HG03571 (cell line): ENCODE measurements around the gene KYNU.
"Not testable (repeated sequence)": the region's sequence is repeated elsewhere in the genome, so short reads cannot be mapped to it uniquely, and the experiment has no call there.

Source experiments
- ATAC-seq: cut with Tn5 transposase; IDR thresholded peaks from one replicate; pipeline ENCODE4 v1.9.1; 2021; ENCODE audit not compliant: unreplicated experiment

Gene KYNU

DNA sequence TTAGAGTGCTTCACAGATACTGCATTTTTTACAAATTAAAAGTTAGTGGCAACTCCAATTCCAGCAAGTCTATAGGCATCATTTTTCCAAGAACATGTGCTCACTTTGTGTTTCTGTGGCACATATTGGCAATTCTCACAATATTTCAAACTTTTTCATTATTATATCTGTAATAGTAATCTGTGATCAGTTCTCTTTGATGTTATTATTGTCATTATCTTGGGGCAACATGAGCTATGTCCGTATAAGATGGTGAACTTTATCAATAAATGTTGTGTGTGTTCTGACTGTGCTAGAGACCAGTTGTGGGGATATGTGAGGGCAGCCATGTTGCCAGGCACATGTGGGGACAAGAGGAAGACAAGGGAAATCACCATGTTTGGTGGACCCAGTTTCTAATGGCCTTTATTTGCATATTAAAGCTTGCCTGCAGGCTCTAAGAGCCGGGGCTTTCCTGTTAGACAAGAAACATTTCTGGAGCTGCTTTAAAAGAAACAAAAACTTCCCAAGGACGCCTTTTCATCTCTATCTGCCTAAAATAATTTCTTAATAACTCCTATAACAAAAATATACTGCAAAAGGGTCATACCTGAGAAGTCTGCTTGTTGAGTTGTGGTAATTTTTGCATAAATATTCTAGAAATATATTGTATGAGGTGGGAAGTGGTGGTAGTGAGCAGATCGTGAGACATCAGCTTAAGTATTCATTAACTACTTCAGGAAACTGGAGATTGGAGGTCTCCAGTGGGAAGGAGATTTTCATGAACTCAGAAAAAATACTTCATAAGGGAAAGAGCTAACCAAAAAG, 37.2 kb downstream of the KYNU start:
- peak; percentile 99 for ATAC-seq

GRCh38 chr2:142915502-142915901, 38.0 kb downstream of the KYNU start:
- peak; percentile 3 for ATAC-seq

DNA sequence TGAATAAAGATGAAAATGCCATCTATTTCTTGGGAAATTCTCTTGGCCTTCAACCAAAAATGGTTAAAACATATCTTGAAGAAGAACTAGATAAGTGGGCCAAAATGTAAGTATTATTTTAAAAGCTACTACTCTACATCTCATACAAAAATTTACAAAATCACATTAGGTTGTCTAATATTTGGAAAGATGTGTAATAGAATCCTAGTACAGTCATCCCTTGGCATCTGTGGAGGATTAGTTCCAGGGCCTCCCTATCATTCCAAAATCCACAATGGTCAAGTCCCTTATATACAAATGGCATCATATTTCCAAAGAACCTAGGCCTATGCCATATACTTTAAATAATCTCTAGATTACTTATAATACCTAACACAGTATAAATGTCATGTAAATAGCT, 41.2 kb downstream of the KYNU start:
- no peak for ATAC-seq

- no peak for ATAC-seq
These were observed 43.1 kb downstream of the KYNU start for GRCh38 chr2:142920571-142920970.

- no peak for ATAC-seq
These were observed 49.0 kb downstream of the KYNU start for GRCh38 chr2:142926445-142926844.

DNA sequence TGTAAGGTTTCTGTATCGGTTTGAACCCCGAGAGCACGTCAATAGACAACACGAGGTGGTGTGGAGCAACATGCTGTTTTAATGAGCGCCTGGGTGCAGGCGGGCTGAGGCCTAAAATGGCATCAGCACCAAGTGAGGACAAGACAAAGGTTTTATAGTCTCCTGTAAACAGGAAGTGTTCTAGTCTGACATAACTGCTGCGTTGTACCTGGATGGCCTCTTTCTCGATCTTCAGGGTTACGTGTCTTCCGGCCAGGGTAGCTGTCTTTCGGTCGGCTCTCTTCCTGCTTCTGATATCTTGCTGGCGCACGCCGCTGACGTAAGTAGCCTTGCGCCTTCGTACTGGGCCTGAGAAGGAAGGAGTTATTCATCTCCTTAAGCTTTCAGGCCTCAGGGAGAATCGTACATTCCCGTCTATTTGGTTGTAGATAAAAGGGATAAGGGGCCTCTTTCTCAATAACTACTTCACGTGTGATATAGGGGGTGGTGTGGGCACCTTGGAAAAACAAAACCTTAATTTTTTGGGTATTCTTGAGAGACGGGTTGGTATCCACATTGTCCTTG, 53.5 kb downstream of the KYNU start:
- no peak for ATAC-seq

GRCh38 chr2:142933916-142934315, 56.5 kb downstream of the KYNU start:
- ATAC-seq = no peak

- no peak for ATAC-seq
These were observed 58.2 kb downstream of the KYNU start for GRCh38 chr2:142935563-142936089.

GRCh38 chr2:142936629-142937028, 59.2 kb downstream of the KYNU start:
- no peak for ATAC-seq

DNA sequence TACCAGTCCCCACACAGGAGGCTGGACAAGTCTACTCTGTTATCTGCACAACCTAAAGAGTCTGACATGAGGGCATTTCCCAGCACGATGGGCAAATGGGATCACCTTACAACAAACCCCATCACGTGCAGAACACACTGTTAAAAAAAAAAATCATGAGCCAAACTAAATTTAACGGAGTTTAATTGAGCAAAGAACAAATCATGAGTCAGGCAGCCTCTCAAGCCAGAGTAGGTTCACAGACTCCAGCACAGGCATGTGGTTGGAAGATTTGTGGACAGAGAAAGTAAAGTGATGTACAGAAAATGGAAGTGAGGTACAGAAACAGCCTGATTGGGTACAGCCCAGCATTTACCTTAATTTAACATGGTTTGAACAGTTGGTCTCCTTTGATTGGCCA, 59.9 kb downstream of the KYNU start:
- no peak for ATAC-seq

DNA sequence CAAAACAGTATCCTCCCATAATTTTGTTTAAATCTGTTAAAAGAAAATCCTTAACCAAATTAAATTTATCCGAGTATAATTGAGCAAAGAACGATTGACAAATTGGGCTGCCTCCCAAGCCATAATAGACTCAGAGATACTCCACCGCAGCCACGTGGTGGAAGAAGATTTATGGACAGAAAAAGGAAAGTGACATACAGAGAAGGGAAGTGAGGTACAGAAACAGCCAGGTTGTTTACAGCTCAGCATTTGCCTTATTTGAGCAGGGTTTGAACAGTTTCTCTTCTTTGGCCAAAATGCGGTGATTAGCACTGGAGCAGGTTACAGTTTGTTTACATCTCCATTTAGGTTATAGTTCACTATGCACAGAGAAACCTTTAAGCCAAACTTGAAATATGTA, 60.8 kb downstream of the KYNU start:
- no peak for ATAC-seq

DNA sequence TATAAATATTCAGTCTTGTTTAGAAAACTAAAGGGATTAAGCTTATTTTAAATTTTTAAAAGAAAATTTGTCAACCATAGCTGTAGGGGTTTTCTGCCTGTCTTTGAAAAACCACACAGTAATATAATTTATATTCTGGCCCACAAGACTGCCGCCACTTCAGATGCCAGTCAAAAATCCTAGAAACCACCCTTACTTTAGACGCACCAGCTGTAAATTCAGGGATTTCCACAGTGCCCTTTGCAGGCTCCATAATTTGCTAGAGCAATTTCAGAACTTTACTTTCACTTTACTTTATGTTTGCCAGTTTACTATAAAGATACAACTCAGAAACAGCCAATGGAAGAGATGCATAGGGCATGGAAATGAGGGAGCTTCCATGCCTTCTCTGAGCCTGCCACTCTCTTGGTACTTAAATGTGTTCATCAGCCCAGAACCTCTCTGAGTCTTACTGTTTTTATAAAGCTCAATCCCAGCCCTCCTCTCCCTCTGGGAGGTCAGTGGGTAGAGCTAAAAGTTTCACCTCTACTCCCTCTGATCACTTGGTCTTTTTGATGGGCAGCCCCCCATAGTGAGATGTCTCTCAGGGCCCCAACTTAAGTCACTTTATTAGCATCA, 63.3 kb downstream of the KYNU start:
- no peak for ATAC-seq

- no peak for ATAC-seq
These were observed 65.2 kb downstream of the KYNU start for GRCh38 chr2:142942690-142943089.

GRCh38 chr2:142944264-142944663, 66.8 kb downstream of the KYNU start:
- ATAC-seq = no peak

GRCh38 chr2:142944721-142945120, 67.3 kb downstream of the KYNU start:
- no peak for ATAC-seq

DNA sequence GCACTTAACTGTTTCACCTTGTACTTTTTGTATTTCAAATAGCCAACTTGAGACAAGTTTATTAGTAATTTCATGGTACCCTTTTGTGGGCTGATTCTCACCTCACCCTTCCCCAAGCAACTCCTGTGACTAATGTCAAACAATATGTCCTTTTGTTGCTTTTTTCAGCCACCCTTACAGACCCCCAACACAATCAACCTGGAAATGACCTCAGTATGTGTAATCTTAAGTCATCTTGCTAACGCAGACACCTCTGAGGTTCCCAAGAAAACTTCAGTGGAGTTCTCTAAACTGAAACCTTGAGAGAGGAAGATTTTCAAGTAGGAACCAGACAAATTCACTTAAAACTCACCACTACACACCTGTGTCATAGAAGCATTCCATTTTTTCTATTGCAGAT, 69.5 kb downstream of the KYNU start:
- ATAC-seq = no peak

DNA sequence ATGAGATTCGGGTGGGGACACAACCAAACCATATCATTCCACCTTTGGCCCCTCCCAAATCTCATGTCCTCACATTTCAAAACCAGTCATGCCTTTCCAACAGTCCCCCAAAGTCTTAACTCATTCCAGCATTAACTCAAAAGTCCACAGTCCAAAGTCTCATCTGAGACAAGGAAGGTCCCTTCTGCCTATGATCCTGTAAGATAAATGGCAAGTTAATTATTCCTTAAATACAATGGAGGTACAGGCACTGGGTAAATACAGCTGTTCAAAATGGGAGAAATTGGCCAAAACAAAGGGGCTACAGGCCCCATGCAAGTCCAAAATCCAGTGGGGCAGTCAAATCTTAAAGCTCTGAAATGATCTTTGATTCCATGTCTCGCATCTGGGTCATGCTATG, 71.3 kb downstream of the KYNU start:
- not testable (repeated sequence) for ATAC-seq

GRCh38 chr2:142950323-142950722, 72.9 kb downstream of the KYNU start:
- not testable (repeated sequence) for ATAC-seq

DNA sequence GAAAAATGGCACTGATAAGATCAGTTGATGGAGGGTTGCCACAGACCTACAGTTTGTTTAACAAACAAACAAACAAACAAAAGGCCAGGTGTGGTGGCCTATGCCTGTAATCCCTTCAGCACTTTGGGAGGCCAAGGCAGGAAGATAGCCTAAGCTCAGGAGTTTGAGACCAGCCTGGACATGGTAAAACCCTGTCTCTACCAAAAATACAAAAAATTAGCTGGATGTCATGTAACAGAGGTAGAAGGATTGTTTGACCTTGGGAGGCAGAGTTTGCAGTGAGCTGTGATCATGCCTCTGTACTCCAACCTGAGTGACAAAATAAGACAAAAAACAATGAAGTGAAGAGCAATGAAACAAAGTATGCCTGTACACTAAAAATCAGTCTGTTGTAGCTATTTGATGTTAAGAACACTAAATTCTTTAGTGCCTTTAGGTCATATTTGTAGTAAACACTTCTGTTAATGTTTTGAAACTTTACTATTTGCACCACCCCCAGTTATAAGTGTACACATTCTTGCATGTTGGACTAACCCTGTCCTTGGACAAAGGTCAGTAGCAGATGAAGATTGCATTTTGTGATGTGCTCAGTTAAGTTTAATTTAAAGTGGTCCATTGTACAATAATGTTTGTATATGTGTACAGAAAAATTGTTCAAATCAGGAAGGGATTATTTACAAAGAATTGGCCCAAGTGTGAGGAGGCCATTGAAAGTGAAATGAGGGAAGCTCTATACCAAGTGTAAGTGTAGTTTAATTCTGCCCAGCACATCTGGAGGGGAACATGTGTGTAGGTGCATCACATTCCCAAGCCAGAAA, 73.9 kb downstream of the KYNU start:
- no peak for ATAC-seq

- no peak for ATAC-seq
These were observed 74.6 kb downstream of the KYNU start for GRCh38 chr2:142952018-142952417.

DNA sequence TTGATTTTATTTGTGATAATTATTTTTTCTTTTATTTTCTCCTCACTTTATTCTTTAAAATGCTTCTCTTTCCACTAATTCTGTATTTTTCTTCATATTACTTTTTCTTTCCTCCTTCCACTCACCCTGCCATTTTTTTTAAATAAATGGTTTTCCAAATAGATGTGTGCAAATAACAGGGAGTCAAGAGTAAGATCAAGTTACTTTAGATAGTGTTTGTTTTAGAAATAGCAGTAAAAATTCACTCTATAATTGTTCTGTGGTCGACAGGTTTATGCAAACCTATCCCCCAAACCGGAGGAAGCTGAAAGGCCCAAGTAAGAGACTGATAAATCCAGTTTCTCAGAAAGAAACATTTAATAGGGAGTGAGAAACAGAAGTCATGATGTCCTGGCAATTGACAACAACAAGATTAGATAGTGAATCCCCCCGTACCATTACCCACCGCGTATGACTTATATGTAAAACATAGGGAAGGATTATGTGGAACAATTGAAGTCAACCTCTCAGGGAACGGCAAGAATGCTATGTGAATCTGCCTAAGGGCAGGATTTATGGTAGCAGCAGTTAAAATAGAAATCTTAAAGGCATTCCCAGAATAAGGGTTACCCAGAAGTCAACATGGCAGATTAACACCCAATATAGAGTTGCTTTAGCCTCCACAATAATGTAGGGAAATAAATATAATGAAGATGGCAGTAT, 75.5 kb downstream of the KYNU start:
- no peak for ATAC-seq
